AG09319 (cell line): ENCODE results near the gene AKIRIN2.
"Not testable (repeated sequence)": the region's sequence is repeated elsewhere in the genome, so short reads cannot be mapped to it uniquely, and the experiment has no call there.

Experiments
- DNase-seq: peaks from one replicate; pipeline ENCODE4 v3.0.0-alpha.2; 2010; ENCODE audit warnings: low read depth; ENCODE audit errors: extremely low read depth
- TF ChIP-seq, protein P1 (sequence below): IDR thresholded peaks from 2 replicates; pipeline ENCODE4 v1.5.1; 2011; ENCODE audit warnings: low read depth, mild to moderate bottlenecking, inconsistent platforms, low read length, moderate library complexity

The AKIRIN2 gene

DNA sequence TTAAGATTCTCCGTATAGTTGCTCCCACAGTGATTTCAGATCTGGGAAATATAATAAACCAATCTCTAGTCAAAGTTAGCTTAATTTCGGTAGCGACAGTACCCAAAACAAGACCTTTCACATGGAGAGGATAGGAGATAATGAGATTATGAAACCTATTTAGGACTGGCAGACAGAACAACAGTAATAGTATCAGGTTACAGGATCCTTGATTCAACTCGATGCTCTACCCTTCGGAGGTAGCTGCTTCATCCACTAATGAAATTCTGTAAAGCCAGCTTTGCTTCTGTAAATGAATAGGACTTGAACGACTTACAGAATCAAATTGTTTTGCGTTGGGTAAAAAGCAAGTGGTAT is 534 bp upstream of the AKIRIN2 start:
- DNase-seq: no peak
- TF ChIP-seq, protein P1, sequence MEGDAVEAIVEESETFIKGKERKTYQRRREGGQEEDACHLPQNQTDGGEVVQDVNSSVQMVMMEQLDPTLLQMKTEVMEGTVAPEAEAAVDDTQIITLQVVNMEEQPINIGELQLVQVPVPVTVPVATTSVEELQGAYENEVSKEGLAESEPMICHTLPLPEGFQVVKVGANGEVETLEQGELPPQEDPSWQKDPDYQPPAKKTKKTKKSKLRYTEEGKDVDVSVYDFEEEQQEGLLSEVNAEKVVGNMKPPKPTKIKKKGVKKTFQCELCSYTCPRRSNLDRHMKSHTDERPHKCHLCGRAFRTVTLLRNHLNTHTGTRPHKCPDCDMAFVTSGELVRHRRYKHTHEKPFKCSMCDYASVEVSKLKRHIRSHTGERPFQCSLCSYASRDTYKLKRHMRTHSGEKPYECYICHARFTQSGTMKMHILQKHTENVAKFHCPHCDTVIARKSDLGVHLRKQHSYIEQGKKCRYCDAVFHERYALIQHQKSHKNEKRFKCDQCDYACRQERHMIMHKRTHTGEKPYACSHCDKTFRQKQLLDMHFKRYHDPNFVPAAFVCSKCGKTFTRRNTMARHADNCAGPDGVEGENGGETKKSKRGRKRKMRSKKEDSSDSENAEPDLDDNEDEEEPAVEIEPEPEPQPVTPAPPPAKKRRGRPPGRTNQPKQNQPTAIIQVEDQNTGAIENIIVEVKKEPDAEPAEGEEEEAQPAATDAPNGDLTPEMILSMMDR: no peak

DNA sequence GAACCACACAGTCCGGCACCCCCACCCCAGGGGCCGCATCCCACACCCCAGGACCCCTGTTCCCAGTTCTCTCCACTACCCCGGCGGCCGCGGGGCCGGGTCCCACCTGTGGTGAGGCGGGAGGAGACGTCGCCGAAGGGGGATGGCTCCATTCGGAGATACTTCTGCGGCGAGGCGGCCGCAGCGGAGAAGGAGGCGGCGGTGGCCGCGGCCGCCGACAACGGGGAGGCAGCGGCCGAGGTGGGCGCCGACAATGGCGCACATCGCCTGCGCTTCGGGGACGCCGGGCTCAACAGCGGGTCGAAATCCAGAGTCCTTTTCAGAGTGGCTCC is 723 bp downstream of the AKIRIN2 start:
- DNase-seq: no peak

DNA sequence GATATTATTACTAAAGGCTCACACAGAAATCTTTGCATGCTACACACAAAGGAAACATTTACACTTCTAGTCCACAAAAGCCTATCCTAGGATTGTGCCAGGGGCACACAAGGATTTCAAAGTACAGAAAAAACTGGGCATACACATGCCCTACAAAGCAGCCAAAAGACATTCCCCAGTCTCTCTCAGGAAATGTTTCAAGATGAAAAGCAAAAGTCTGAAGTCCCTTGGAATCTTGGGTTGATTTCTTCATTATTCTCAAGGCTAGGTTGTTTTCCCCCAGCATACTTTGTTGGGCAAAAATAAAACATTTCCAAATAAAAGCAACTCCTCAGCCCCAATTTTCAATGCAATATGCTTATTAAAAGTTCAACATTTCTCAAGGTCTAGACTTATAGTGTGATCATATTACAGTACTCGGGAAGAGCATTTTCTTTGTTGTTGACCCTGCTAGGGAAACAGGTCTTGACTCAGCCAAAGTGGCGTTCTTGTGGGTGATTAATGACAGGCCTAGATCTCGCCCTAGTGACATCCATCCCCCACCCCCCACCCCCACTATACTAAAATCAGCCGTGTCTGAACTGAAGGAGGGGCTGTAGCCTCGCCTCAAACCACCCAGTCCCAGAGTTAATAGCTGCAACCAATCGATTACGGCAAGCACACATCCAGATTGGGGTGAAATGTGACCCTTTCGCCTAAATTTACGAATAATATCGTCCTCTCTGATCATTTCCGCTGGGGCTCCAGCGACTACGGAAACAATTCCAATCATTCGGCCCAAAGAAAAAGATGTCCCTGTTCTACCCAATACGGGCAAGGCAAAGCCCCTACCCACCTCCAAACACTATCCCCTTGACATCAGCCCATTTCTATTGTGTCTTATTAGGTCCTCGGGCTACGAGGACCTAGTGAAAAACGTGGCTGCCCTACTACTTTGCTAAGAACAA is 1.4 kb downstream of the AKIRIN2 start:
- TF ChIP-seq, protein P1: peak; percentile 1; the same call in 1 of the 2 replicates
- peak; percentile 67 for DNase-seq

More for the DNA sequence above, 723 bp downstream of the AKIRIN2 start:
- TF ChIP-seq, protein P1: no peak

DNA sequence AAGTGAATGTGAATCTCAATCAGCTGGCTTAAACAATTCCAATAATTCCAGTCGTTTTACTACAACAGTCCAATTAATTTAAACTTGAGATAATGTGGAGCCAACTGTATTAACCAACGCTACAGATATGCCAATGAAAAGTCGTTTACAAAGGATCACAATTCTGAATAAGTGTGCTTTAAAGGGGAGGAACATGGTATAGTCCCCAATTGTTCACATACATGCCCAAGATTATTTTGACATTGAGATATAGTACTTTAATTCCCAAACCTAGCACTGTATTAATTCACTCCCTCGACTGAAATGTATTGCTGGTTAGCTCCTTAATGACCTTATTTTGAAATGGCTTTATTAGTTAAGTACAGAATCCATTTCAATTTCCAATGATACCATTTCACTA is 2.5 kb downstream of the AKIRIN2 start:
- TF ChIP-seq, protein P1: no peak
- no peak for DNase-seq

DNA sequence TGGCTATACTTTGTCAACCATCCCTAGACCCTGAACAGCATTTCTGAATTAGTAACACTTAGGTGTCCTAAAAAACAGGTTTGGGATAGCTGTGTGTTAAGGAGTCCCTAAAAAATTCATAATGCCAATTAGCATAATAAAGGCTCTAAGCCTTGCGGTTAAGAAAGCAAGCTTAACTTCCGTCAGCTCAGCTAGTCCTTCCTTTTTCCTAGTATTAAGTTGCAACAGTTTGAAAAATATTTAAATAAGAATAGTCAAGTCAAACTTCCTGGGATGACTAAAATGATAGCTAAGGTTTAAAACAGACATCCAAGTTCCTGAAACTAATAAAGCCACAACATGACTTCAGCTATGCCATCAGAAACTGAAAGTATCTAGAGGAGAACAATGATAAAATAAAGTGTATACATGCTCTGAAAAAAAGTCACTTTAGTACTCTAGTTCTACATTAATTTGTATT is 3.5 kb downstream of the AKIRIN2 start:
- TF ChIP-seq, protein P1: no peak
- no peak for DNase-seq

DNA sequence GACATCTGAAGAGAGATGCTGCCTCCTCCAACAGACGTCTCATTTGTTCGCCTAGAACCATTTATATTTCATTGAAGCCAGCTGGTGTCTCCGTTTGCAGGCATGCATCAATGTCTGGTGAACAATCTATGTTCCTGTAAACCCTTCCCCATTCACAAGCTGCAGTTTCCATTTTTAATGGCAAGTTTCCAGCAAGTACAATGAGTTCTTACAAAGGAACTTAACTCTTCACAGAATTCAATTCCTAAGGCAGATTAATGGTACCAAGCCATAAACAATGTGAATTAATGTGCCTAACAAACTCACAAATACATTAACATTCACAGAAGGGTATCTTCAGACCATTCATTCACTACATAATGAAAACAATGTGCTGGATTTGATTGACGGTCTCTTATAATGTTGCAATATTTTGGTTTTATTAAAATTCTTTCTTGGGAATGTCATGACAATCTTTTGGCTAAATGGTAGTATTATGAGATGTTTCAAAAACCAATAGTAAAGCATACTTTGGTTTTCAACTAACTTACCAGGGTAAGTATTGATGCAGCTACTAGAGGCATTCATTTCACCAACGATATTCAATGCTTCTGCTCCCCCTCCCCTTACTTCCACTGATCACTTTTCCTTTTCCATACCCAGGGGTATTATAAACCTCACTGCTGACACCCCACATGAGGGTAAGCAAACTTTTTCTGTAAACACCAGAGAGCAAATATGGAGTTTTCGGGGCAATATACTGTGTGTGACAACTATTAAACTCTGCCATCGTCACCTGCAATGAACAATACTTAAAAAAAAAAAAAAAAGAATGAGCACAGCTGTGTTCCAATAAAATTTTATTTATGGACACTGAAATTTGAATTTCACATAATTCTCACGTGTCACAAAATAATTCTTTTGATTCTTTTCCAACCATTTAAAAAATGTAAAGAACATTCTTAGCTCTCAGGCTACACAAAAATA is 4.2 kb downstream of the AKIRIN2 start:
- peak; percentile 80 for DNase-seq

DNA sequence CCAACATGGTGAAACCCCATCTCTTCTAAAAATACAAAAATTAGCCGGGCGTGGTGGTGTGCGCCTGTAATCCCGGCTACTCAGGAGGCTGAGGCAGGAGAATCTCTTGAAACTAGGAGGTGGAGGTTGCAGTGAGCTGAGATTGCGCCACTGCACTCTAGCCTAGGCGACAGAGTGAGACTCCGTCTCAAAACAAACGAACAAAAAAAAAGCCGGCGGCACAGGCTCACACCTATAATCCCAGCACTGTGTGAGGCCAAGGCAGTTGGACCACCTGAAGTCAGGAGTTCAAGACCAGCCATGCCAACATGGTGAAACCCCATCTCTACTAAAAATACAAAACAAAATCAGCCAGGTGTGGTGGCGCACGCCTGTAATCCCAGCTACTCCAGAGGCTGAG is 5.2 kb downstream of the AKIRIN2 start:
- DNase-seq: not testable (repeated sequence)

More for the DNA sequence above, 4.2 kb downstream of the AKIRIN2 start:
- TF ChIP-seq, protein P1: no peak
